Ishikawa (cell line): ENCODE data around the gene KRT83.

Experiments
- CEBPB ChIP-seq: IDR thresholded peaks from 2 replicates; pipeline ENCODE4 v1.6.1; 2012
- CREB1 ChIP-seq: IDR thresholded peaks from 2 replicates; pipeline ENCODE4 v1.6.1; 2012; ENCODE audit warnings: low read depth
- EGR1 ChIP-seq: IDR thresholded peaks from 2 replicates; pipeline ENCODE4 v1.6.1; 2012
- EP300 ChIP-seq: IDR thresholded peaks from 2 replicates; pipeline ENCODE4 v1.6.1; 2012; ENCODE audit warnings: borderline replicate concordance
- FOXM1 ChIP-seq: IDR thresholded peaks from 2 replicates; pipeline ENCODE4 v1.6.1; 2012; ENCODE audit warnings: low read depth, borderline replicate concordance
- NFIC ChIP-seq: IDR thresholded peaks from 2 replicates; pipeline ENCODE4 v1.6.1; 2012
- RAD21 ChIP-seq: IDR thresholded peaks from 2 replicates; pipeline ENCODE4 v1.6.1; 2012; ENCODE audit warnings: low read depth
- TAF1 ChIP-seq: IDR thresholded peaks from 2 replicates; pipeline ENCODE4 v1.6.1; 2012; ENCODE audit warnings: low read depth, mild to moderate bottlenecking
- TCF12 ChIP-seq: IDR thresholded peaks from 2 replicates; pipeline ENCODE4 v1.6.1; 2012; ENCODE audit warnings: low read depth
- TEAD4 ChIP-seq: IDR thresholded peaks from 2 replicates; pipeline ENCODE4 v1.6.1; 2012
- USF1 ChIP-seq: IDR thresholded peaks from 2 replicates; pipeline ENCODE4 v1.6.1; 2012
- YY1 ChIP-seq: IDR thresholded peaks from 2 replicates; pipeline ENCODE4 v1.6.1; 2012; ENCODE audit warnings: low read depth
- ZBTB7A ChIP-seq: IDR thresholded peaks from 2 replicates; pipeline ENCODE4 v1.6.1; 2012; ENCODE audit warnings: low read depth
- TF ChIP-seq, protein P1 (sequence below): IDR thresholded peaks from 2 replicates; pipeline ENCODE4 v1.6.1; 2012; ENCODE audit warnings: low read depth, mild to moderate bottlenecking
- TF ChIP-seq, protein P2 (sequence below): IDR thresholded peaks from 2 replicates; pipeline ENCODE4 v1.6.1; 2012

The KRT83 gene

GRCh38 chr12:52354200-52354599 lies 33.0 kb upstream of the KRT83 start:
- TF ChIP-seq RAD21 (no peak), NFIC (peak; percentile 74)

DNA sequence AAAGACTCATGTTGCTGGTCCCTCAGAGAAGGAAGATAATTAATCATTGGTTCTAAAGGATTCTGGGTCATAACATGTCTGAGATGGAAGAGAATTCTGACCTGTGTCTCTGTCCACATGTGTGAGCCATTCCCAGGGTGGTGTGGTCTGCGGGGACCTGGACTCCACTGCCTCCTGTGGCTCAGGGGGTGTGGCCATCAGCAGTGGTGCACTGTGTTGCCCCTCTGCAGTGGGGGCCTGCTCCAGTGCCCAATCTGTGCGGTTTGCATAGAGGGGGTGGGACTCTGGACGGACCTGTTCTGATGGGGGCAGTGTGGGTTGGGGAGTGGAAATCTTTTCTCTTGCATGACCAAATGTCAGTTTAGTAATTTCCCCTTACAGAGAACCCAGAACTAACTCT lies 32.6 kb upstream of the KRT83 start:
- TF ChIP-seq TCF12 = no peak
- TF ChIP-seq CREB1 = no peak
- no peak for TF ChIP-seq FOXM1
- TF ChIP-seq TAF1 = no peak
- TF ChIP-seq RAD21 = no peak
- TF ChIP-seq, protein P1, sequence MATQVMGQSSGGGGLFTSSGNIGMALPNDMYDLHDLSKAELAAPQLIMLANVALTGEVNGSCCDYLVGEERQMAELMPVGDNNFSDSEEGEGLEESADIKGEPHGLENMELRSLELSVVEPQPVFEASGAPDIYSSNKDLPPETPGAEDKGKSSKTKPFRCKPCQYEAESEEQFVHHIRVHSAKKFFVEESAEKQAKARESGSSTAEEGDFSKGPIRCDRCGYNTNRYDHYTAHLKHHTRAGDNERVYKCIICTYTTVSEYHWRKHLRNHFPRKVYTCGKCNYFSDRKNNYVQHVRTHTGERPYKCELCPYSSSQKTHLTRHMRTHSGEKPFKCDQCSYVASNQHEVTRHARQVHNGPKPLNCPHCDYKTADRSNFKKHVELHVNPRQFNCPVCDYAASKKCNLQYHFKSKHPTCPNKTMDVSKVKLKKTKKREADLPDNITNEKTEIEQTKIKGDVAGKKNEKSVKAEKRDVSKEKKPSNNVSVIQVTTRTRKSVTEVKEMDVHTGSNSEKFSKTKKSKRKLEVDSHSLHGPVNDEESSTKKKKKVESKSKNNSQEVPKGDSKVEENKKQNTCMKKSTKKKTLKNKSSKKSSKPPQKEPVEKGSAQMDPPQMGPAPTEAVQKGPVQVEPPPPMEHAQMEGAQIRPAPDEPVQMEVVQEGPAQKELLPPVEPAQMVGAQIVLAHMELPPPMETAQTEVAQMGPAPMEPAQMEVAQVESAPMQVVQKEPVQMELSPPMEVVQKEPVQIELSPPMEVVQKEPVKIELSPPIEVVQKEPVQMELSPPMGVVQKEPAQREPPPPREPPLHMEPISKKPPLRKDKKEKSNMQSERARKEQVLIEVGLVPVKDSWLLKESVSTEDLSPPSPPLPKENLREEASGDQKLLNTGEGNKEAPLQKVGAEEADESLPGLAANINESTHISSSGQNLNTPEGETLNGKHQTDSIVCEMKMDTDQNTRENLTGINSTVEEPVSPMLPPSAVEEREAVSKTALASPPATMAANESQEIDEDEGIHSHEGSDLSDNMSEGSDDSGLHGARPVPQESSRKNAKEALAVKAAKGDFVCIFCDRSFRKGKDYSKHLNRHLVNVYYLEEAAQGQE = no peak
- no peak for TF ChIP-seq EP300
- TF ChIP-seq EGR1 = no peak
- no peak for TF ChIP-seq YY1
- no peak for TF ChIP-seq USF1
- TF ChIP-seq, protein P2, sequence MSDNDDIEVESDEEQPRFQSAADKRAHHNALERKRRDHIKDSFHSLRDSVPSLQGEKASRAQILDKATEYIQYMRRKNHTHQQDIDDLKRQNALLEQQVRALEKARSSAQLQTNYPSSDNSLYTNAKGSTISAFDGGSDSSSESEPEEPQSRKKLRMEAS = no peak
- TF ChIP-seq CEBPB = no peak
- no peak for TF ChIP-seq ZBTB7A
- no peak for TF ChIP-seq NFIC
- no peak for TF ChIP-seq TEAD4

GRCh38 chr12:52352951-52353350 lies 31.8 kb upstream of the KRT83 start:
- TF ChIP-seq TCF12 (no peak), CREB1 (no peak), TAF1 (no peak)

GRCh38 chr12:52351196-52352059 lies 30.2 kb upstream of the KRT83 start:
- no peak for TF ChIP-seq ZBTB7A
- TF ChIP-seq, protein P2 = no peak
- no peak for TF ChIP-seq FOXM1
- no peak for TF ChIP-seq TCF12
- TF ChIP-seq RAD21 = no peak

- no peak for TF ChIP-seq EGR1
- TF ChIP-seq RAD21 = no peak
- no peak for TF ChIP-seq TCF12
Observed at GRCh38 chr12:52350786-52351185, 29.6 kb upstream of the KRT83 start.

DNA sequence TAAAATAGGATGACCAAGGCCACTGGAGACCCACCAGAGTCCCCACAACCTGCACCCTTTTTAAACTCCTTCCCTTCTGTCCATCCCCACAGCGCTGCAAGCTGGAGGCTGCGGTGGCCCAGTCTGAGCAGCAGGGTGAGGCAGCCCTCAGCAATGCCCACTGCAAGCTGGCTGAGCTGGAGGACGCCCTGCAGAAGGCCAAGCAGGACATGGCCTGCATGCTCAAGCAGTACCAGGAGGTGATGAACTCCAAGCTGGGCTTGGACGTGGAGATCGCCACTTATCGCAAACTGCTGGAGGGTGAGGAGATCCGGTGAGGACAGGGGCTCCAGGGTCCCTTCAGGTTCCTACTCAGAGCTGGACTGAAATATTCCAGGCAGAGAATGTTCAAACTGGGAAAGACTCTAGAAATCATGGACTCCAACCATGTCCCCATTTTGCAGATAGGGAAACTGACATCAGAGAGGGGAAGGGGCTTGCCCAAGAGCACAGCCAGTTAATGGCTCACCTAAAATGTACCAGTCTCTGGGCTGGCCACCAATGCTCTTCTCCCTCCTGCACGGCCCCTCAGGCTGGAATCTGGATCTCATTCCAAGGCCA lies 28.9 kb upstream of the KRT83 start:
- TF ChIP-seq NFIC = no peak
- TF ChIP-seq, protein P2 = no peak

- TF ChIP-seq YY1 (no peak), CREB1 (no peak)
- TF ChIP-seq, protein P2 = no peak
Observed at GRCh38 chr12:52349196-52349595, 28.0 kb upstream of the KRT83 start.

GRCh38 chr12:52347551-52348510 lies 26.6 kb upstream of the KRT83 start:
- TF ChIP-seq EP300 (no peak), FOXM1 (no peak), ZBTB7A (no peak), TCF12 (no peak), TAF1 (no peak), CREB1 (no peak), NFIC (no peak), EGR1 (no peak), CEBPB (no peak), YY1 (no peak), TEAD4 (no peak), RAD21 (no peak), USF1 (no peak)
- TF ChIP-seq, protein P2 = no peak
- TF ChIP-seq, protein P1 = no peak
